K562 (cell line): ENCODE measurements around the gene STUB1.

ENCODE experiments used
- FOXK1 ChIP-seq: sonication (generic); formaldehyde crosslinking; IDR thresholded peaks from 2 replicates; pipeline ENCODE4 v1.8.0; 2022; ENCODE audit warnings: missing genetic modification reagents, mild to moderate bottlenecking, borderline replicate concordance
- MTA1 ChIP-seq: fragments of 450-650 bp; IDR thresholded peaks from 2 replicates; pipeline ENCODE4 v1.6.1; 2017; ENCODE audit warnings: borderline replicate concordance
- POLR2AphosphoS2 ChIP-seq: IDR thresholded peaks from 2 replicates; pipeline ENCODE4 v1.6.1; 2012; ENCODE audit warnings: low read length, improper control_type of control experiment
- ZNF3 ChIP-seq: fragments of 250-450 bp; sonication (Bioruptor Pico); IDR thresholded peaks from 2 replicates; pipeline ENCODE4 v1.5.0; 2021; ENCODE audit warnings: mild to moderate bottlenecking, moderate library complexity

DNA sequence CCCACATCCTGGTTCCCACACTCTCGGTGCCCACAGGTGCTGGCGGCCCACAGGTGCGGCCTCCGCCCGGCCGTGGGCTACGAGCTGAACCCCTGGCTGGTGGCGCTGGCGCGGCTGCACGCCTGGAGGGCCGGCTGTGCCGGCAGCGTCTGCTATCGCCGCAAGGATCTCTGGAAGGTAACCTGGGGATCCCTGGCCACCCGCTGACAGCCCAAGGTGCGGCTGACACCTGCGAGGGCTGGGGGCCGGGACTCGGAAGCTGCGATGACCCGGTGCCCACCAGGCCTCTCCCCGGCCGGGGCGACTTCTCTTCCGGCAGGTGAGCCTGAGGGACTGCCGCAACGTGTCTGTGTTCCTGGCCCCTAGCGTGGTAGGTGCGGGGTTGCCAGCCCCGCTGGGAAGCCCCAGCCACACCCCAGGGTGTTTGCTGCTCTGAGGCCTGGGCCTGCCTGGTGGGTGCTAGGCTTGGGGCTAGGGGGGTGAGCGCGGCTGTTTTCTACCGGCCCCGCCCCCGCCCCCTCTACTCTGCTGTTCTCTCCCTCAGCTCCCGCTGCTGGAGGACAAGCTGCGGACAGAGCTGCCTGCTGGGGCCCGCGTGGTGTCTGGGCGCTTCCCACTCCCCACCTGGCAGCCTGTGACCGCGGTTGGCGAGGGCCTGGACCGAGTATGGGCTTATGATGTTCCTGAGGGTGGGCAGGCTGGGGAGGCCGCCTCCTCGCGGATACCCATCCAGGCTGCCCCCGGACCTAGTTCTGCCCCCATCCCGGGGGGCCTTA lies 41.7 kb downstream of the STUB1 start:
- TF ChIP-seq MTA1 (no peak), ZNF3 (CRISPR knock-in tag) (no peak), POLR2AphosphoS2 (no peak), FOXK1 (CRISPR knock-in tag) (0 out of 2 replicates have a peak, but pooled peaks have one; percentile 25)
